ENCODE results near the gene LZTR1. TPM values are rescaled to one million over a fixed set of nuclear protein-coding genes. Genes with fewer than 3 reads are reported as not detected.

The LZTR1 gene
- total and polyA plus RNA-seq, 11 donors = 18.4 to 41.9 (median 26.6) TPM

DNA sequence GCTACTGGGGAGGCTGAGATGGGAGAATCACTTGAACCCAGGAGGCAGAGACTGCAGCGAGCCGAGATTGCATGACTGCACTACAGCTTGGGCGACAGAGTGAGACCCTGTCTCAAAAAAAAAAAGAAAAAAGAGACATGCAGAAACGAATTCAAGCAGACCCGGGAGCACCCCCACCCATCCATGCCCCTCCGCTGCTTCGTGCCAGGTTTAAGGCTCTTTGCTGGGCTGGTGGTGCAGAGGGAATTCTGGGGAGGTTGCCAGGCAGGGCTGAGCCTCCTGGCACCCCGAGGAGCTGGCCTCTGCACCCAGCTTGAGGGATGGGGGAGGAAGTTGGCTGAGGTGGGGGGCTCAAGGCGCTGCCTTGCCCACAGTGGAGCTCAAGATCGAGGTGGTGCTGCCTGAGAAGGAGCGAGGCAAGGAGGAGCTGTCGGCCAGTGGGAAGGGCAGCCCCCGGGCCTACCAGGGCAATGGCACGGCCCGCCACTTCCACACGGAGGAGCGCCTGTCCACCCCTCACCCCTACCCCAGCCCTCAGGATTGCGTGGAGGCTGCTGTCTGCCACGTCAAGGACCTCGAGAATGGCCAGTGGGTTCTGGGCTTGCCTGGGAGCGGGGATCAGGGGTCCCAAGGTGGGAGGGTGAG lies 9.0 kb upstream of the LZTR1 start:
- no peaks in the 10 kb centered on the region for H3K36me3 ChIP-seq
- H3K27me3 ChIP-seq = no peaks in the 10 kb centered on the region
- H3K4me3 ChIP-seq = no peak overlapping the region
- TF ChIP-seq, protein P1, sequence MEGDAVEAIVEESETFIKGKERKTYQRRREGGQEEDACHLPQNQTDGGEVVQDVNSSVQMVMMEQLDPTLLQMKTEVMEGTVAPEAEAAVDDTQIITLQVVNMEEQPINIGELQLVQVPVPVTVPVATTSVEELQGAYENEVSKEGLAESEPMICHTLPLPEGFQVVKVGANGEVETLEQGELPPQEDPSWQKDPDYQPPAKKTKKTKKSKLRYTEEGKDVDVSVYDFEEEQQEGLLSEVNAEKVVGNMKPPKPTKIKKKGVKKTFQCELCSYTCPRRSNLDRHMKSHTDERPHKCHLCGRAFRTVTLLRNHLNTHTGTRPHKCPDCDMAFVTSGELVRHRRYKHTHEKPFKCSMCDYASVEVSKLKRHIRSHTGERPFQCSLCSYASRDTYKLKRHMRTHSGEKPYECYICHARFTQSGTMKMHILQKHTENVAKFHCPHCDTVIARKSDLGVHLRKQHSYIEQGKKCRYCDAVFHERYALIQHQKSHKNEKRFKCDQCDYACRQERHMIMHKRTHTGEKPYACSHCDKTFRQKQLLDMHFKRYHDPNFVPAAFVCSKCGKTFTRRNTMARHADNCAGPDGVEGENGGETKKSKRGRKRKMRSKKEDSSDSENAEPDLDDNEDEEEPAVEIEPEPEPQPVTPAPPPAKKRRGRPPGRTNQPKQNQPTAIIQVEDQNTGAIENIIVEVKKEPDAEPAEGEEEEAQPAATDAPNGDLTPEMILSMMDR (IDR thresholded peaks at IDR 0.05) = no peak
- TF ChIP-seq POLR2A (IDR thresholded peaks at IDR 0.05) = no peak
- DNase-seq = no peak
- ATAC-seq = no peak
- peaks cover 0 to 19% (median 0%) of the 10 kb centered on the region in 12 donors for H3K4me1 ChIP-seq
- intact Hi-C loops (cut with DNase I) = no loop called here
- no peak overlapping the region for H3K27ac ChIP-seq
- WGBS, 4 donors = 72 to 81% (median 78%) methylated on average over 11 to 21 of the region's 21 CpGs
- H3K9me3 ChIP-seq = peaks cover 0 to under 1% (median 0%) of the 10 kb centered on the region in 12 donors

DNA sequence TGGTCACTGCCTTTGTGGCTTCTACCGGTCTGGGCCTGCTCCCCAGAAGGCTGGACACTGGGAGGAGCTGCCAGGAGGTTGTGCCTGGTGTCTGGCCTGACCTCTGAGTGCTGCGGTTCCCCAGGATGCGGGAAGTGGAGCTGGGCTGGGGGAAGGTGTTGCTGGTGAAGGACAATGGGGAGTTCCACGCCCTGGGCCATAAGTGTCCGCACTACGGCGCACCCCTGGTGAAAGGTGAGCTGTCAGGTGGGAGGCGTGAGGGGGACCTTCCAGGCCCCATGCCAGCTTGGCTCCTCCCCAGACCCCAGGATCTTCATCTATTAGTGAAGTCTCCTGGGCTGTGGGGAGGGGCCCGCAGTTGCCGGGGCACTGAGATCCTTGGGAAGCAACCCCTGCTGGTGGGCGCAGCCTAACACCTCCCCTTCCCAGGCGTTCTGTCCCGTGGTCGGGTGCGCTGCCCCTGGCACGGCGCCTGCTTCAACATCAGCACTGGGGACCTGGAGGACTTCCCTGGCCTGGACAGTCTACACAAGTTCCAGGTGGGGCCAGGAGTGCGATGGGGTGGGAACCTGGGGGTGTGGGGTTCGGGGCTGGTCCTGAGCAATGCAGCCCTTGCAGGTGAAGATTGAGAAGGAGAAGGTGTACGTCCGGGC lies 8.3 kb upstream of the LZTR1 start:
- no peaks in the 10 kb centered on the region for H3K27me3 ChIP-seq
- WGBS, 4 donors = 55 to 67% (median 65%) methylated on average over 18 to 21 of the region's 21 CpGs
- no peak overlapping the region for H3K4me3 ChIP-seq
- H3K27ac ChIP-seq = no peak overlapping the region
- intact Hi-C loops (cut with DNase I) = no loop called here
- DNase-seq = no peak
- H3K9me3 ChIP-seq = peaks cover 0 to 7% (median 2%) of the 10 kb centered on the region in 12 donors
- H3K36me3 ChIP-seq = no peaks in the 10 kb centered on the region
- TF ChIP-seq, protein P1 (IDR thresholded peaks at IDR 0.05) = no peak
- no peak for TF ChIP-seq POLR2A (IDR thresholded peaks at IDR 0.05)
- H3K4me1 ChIP-seq = peaks cover 0 to 17% (median 0%) of the 10 kb centered on the region in 12 donors
- ATAC-seq = no peak

DNA sequence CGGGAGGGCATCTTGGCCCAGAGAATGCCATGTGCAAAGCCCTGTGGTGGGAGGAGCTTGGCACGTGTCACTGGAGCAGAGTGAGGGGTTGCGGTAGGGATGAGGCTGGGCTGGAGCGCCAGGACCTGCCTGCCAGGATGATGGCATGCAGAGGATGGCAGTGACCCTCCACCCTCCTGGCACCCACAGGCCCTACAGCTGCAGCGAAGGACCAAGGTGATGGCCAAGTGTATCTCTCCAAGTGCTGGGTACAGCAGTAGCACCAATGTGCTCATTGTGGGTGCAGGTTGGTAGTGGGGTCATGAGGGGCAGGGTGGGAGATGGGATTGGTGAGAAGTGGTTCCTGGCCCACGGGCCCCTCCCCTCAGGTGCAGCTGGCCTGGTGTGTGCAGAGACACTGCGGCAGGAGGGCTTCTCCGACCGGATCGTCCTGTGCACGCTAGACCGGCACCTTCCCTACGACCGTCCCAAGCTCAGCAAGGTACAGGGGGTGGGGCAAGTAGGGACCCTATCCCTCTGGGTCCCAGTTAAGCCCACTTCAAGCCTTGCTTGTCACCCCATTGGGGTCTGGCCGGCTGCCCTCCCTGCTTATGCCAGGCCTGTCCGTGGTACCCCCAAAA lies 7.7 kb upstream of the LZTR1 start:
- intact Hi-C loops (cut with DNase I) = no loop called here
- H3K36me3 ChIP-seq = no peaks in the 10 kb centered on the region
- H3K27ac ChIP-seq = no peak overlapping the region
- peaks cover 0 to 13% (median 2%) of the 10 kb centered on the region in 12 donors for H3K9me3 ChIP-seq
- no peak for TF ChIP-seq POLR2A (IDR thresholded peaks at IDR 0.05)
- TF ChIP-seq, protein P1 (IDR thresholded peaks at IDR 0.05) = no peak
- DNase-seq = no peak
- WGBS, 4 donors = 76 to 81% (median 78%) methylated on average over 16 of the region's 16 CpGs
- H3K27me3 ChIP-seq = peaks cover 0 to 3% (median 0%) of the 10 kb centered on the region in 9 donors
- peaks cover 0 to 19% (median under 1%) of the 10 kb centered on the region in 12 donors for H3K4me1 ChIP-seq
- no peak overlapping the region for H3K4me3 ChIP-seq
- ATAC-seq = no peak

Data from heart left ventricle (tissue), 16 donors.